IMR-90 (cell line): ENCODE data around the gene SOS1. TPM values are rescaled to one million over a fixed set of nuclear protein-coding genes. Genes with fewer than 3 reads are reported as not detected.

Experiments
- ATAC-seq: fragments of 200-7000 bp; cut with Tn5 transposase; 2 replicates; pipeline ENCODE4 v1.9.1; 2020; ENCODE audit warnings: low read depth, mild to moderate bottlenecking, moderate library complexity
- BruUV-seq: library from RNA; stranded (reverse); fragments of 400-500 nt; replicated peaks from 2 replicates; lab custom pipeline; 2021; lab: Mats Ljungman, UMichigan
- CTCF ChIA-PET: fragments of 300-600 bp; formaldehyde crosslinking; extraction: SDS; loops from one replicate; lab custom pipeline; 2021; ENCODE audit warnings: antibody characterized with exemption; lab: Yijun Ruan, JAX
- POLR2A ChIA-PET: fragments of 300-600 bp; sonication (Branson Sonifier 250); formaldehyde crosslinking; loops from one replicate; lab custom pipeline; 2022; ENCODE audit warnings: antibody characterized with exemption; ENCODE audit not compliant: unreplicated experiment; lab: Charles Lee
- DNase-seq: peaks from one replicate; pipeline ENCODE4 v3.0.0; 2013
- H2AFZ ChIP-seq: replicated peaks from 2 replicates; pipeline ENCODE3; 2013; ENCODE audit warnings: low read length, mild to moderate bottlenecking; ENCODE audit not compliant: poor library complexity
- H2AK5ac ChIP-seq: 2 replicates; pipeline ENCODE4 v1.6.1; 2013; ENCODE audit warnings: low read depth, low read length, inconsistent platforms
- H2AK9ac ChIP-seq: replicated peaks from 2 replicates; pipeline ENCODE3; 2013; ENCODE audit warnings: mild to moderate bottlenecking, low read depth, low read length, moderate library complexity; ENCODE audit not compliant: poor library complexity
- H2BK120ac ChIP-seq: 2 replicates; pipeline ENCODE4 v1.6.1; 2013; ENCODE audit warnings: low read depth, low read length, inconsistent platforms
- H2BK15ac ChIP-seq: 3 replicates; pipeline ENCODE4 v1.6.1; 2013; ENCODE audit warnings: low read depth, low read length, inconsistent platforms
- H2BK20ac ChIP-seq: 2 replicates; pipeline ENCODE4 v1.6.1; 2013; ENCODE audit warnings: low read depth, mild to moderate bottlenecking, inconsistent platforms, low read length, moderate library complexity
- H2BK5ac ChIP-seq: 2 replicates; pipeline ENCODE4 v1.6.1; 2013; ENCODE audit warnings: mild to moderate bottlenecking, low read depth, low read length, inconsistent platforms; ENCODE audit not compliant: poor library complexity, severe bottlenecking
- H3K14ac ChIP-seq: replicated peaks from 2 replicates; pipeline ENCODE4 v1.6.1; 2013; ENCODE audit warnings: low read depth, low read length, inconsistent platforms
- H3K18ac ChIP-seq: 2 replicates; pipeline ENCODE4 v1.6.1; 2013; ENCODE audit warnings: low read depth, low read length, control low read depth
- H3K23ac ChIP-seq: 2 replicates; pipeline ENCODE4 v1.6.1; 2013; ENCODE audit warnings: low read depth, low read length, inconsistent platforms
- H3K27ac ChIP-seq: 2 replicates; pipeline ENCODE4 v1.5.1; 2013; ENCODE audit warnings: mild to moderate bottlenecking, control low read depth, low read length; ENCODE audit not compliant: insufficient read depth
- H3K27me3 ChIP-seq: 2 replicates; pipeline ENCODE4 v1.6.1; 2013; ENCODE audit warnings: low read length; ENCODE audit not compliant: control insufficient read depth, insufficient read depth
- H3K36me3 ChIP-seq: 2 replicates; pipeline ENCODE4 v1.6.1; 2013; ENCODE audit warnings: low read length, mixed read lengths; ENCODE audit not compliant: control insufficient read depth, insufficient read depth
- H3K4ac ChIP-seq: 2 replicates; pipeline ENCODE4 v1.6.1; 2013; ENCODE audit warnings: low read depth, low read length, inconsistent platforms
- H3K4me1 ChIP-seq: 2 replicates; pipeline ENCODE4 v1.6.1; 2013; ENCODE audit warnings: low read length, mixed read lengths; ENCODE audit not compliant: control insufficient read depth, insufficient read depth
- H3K4me2 ChIP-seq: 2 replicates; pipeline ENCODE4 v1.6.1; 2013; ENCODE audit warnings: low read depth, mild to moderate bottlenecking, control low read depth, low read length, moderate library complexity
- H3K4me3 ChIP-seq: 2 replicates; pipeline ENCODE4 v1.5.1; 2013; ENCODE audit warnings: low read depth, mild to moderate bottlenecking, control low read depth, low read length, moderate library complexity; ENCODE audit not compliant: insufficient read depth
- H3K56ac ChIP-seq: 2 replicates; pipeline ENCODE4 v1.6.1; 2013; ENCODE audit warnings: low read length, inconsistent platforms; ENCODE audit not compliant: insufficient read depth; ENCODE audit errors: extremely low read depth
- H3K79me1 ChIP-seq, 2 experiments: 2 replicates each; pipeline ENCODE4 v1.6.1; 2013; ENCODE audit warnings: low read length in 2 of 2, inconsistent platforms in 1 of 2, low read depth in 1 of 2
- H3K9ac ChIP-seq: 2 replicates; pipeline ENCODE4 v1.6.1; 2013; ENCODE audit warnings: low read depth, low read length, control low read depth
- H3K9me1 ChIP-seq: 2 replicates; pipeline ENCODE4 v1.6.1; 2013; ENCODE audit warnings: low read length, inconsistent platforms; ENCODE audit not compliant: insufficient read depth
- H3K9me3 ChIP-seq: 2 replicates; pipeline ENCODE4 v1.6.1; 2013; ENCODE audit warnings: low read length; ENCODE audit not compliant: control insufficient read depth, insufficient read depth
- H4K20me1 ChIP-seq: 2 replicates; pipeline ENCODE4 v1.6.1; 2013; ENCODE audit warnings: low read length, inconsistent platforms; ENCODE audit not compliant: insufficient read depth
- H4K5ac ChIP-seq: 2 replicates; pipeline ENCODE4 v1.6.1; 2013; ENCODE audit warnings: mild to moderate bottlenecking, low read depth, low read length, control low read depth
- H4K8ac ChIP-seq, 2 experiments: 2 replicates each; pipeline ENCODE4 v1.6.1; 2013; ENCODE audit warnings: low read depth in 2 of 2, low read length in 2 of 2, control low read depth in 1 of 2, inconsistent platforms in 1 of 2
- H4K91ac ChIP-seq: 2 replicates; pipeline ENCODE4 v1.6.1; 2013; ENCODE audit warnings: low read depth, low read length, inconsistent platforms; ENCODE audit not compliant: insufficient read depth
- BHLHE40 ChIP-seq: fragments of 150-350 bp; IDR thresholded peaks from 2 replicates; pipeline ENCODE4 v1.6.1; 2016; ENCODE audit warnings: mild to moderate bottlenecking, low read depth, low read length
- CEBPB ChIP-seq: IDR thresholded peaks from 2 replicates; pipeline ENCODE4 v1.6.1; 2012; ENCODE audit warnings: low read depth, low read length, improper control_type of control experiment
- CTCF ChIP-seq: conservative IDR thresholded peaks from 2 replicates; pipeline ENCODE4 v1.5.1; 2012; ENCODE audit warnings: mild to moderate bottlenecking, low read depth, low read length, improper control_type of control experiment
- ELK1 ChIP-seq: fragments of 150-350 bp; IDR thresholded peaks from 2 replicates; pipeline ENCODE4 v1.6.1; 2016; ENCODE audit warnings: low read depth, mild to moderate bottlenecking, low read length, moderate library complexity, borderline replicate concordance
- FOS ChIP-seq: fragments of 150-350 bp; IDR thresholded peaks from 2 replicates; pipeline ENCODE4 v1.6.1; 2016; ENCODE audit warnings: low read depth, low read length
- MAZ ChIP-seq: IDR thresholded peaks from 2 replicates; pipeline ENCODE4 v1.6.1; 2012; ENCODE audit warnings: low read depth, mild to moderate bottlenecking, low read length, improper control_type of control experiment, moderate library complexity, borderline replicate concordance
- MXI1 ChIP-seq: IDR thresholded peaks from 2 replicates; pipeline ENCODE4 v1.6.1; 2012; ENCODE audit warnings: low read depth, mild to moderate bottlenecking, low read length, moderate library complexity, borderline replicate concordance
- NFE2L2 ChIP-seq: fragments of 150-350 bp; IDR thresholded peaks from 2 replicates; pipeline ENCODE4 v1.6.1; 2016; ENCODE audit warnings: low read depth, mild to moderate bottlenecking, low read length
- POLR2A ChIP-seq: IDR thresholded peaks from 2 replicates; pipeline ENCODE4 v1.6.1; 2012; ENCODE audit warnings: mild to moderate bottlenecking, low read depth, low read length
- RAD21 ChIP-seq: IDR thresholded peaks from 2 replicates; pipeline ENCODE4 v1.6.1; 2012; ENCODE audit warnings: low read length, improper control_type of control experiment
- RCOR1 ChIP-seq: IDR thresholded peaks from 2 replicates; pipeline ENCODE4 v1.6.1; 2012; ENCODE audit warnings: mild to moderate bottlenecking, low read length, improper control_type of control experiment; ENCODE audit not compliant: insufficient replicate concordance
- RFX5 ChIP-seq: IDR thresholded peaks from 2 replicates; pipeline ENCODE4 v1.8.0; 2012; ENCODE audit warnings: low read depth, mild to moderate bottlenecking, low read length, moderate library complexity
- SMC3 ChIP-seq: fragments of 150-350 bp; IDR thresholded peaks from 2 replicates; pipeline ENCODE4 v1.6.1; 2016; ENCODE audit warnings: low read depth, mild to moderate bottlenecking, antibody characterized with exemption, low read length, moderate library complexity
- USF2 ChIP-seq: fragments of 150-350 bp; IDR thresholded peaks from 2 replicates; pipeline ENCODE4 v1.6.1; 2017; ENCODE audit warnings: mild to moderate bottlenecking, antibody characterized with exemption, low read length, low read depth
- WGBS, 2 experiments: methylation state at CpG; one replicate each; pipeline versions ENCODE4 v1.1.5 to v1.1.7; 2013; ENCODE audit warnings: missing lambda C conversion rate in 2 of 2; ENCODE audit not compliant: insufficient read length in 1 of 2; ENCODE audit errors: extremely low coverage in 2 of 2; 5-methylcytosine and 5-hydroxymethylcytosine counted together
- dilution Hi-C: fragments of 300-500 bp; cut with HindIII; formaldehyde crosslinking; loops from one replicate; pipeline ENCODE4 v1.14.3; 2018; ENCODE audit warnings: low sequenced_read_pairs; ENCODE audit not compliant: unreplicated experiment
- in situ Hi-C: fragments of 300-500 bp; cut with MboI; formaldehyde crosslinking; loops from 3 replicates; pipeline ENCODE4 v1.14.3; 2019; ENCODE audit warnings: low sequenced_read_pairs, inconsistent platforms, mixed read lengths
- intact Hi-C: fragments of 100-400 bp; cut with micrococcal nuclease; formaldehyde crosslinking; loops from 2 replicates; pipeline ENCODE4 v1.10.0; 2022
- polyA plus RNA-seq, 3 experiments: library from polyadenylated mRNA; depleted of rRNA; stranded (reverse); fragments of >200 nt; gene quantifications; 2 replicates each; pipeline ENCODE4 v1.2.3, GENCODE V29; 2012; ENCODE audit warnings: low replicate concordance in 1 of 3
- total RNA-seq: library from RNA; depleted of rRNA; stranded (reverse); fragments of >200 nt; gene quantifications from 2 replicates; pipeline ENCODE4 v1.2.3, GENCODE V29; 2012

The SOS1 gene
- total and polyA plus RNA-seq, 2 of the 4 experiments (the other 2 are of a cell fraction): 8.2 to 11.2 TPM

GRCh38 chr2:39154944-39155343 lies 34.1 kb upstream of the SOS1 start:
- Histone ChIP-seq H3K14ac (no peak overlapping the region), H2BK15ac (no peak overlapping the region), H3K23ac (no peak overlapping the region), H3K4me1 (no peaks in the 10 kb centered on the region; the same call in 1 of the 2 replicates), H3K9ac (no peak overlapping the region), H2AK5ac (no peak overlapping the region), H2AFZ (no peak overlapping the region), H4K5ac (no peak overlapping the region), H3K4me3 (no peak overlapping the region), H4K8ac (no peak overlapping the region), H4K20me1 (no peaks in the 10 kb centered on the region), H4K91ac (no peak overlapping the region), H2BK5ac (no peak overlapping the region), H3K36me3 (no peaks in the 10 kb centered on the region), H2BK20ac (no peak overlapping the region), H3K27me3 (no peaks in the 10 kb centered on the region), H3K4ac (no peak overlapping the region), H3K9me3 (no peaks in the 10 kb centered on the region), H3K27ac (no peak overlapping the region), H2AK9ac (no peak overlapping the region), H3K4me2 (no peak overlapping the region), H3K56ac (no peak overlapping the region), H2BK120ac (no peak overlapping the region), H3K79me1 (no peaks in the 10 kb centered on the region), H3K18ac (no peak overlapping the region), H3K9me1 (no peaks in the 10 kb centered on the region; the same call in 1 of the 2 replicates)
- ChIA-PET CTCF (no interaction called here), POLR2A (no interaction called here)
- ATAC-seq: no peak
- TF ChIP-seq MAZ (no peak), RCOR1 (no peak), RAD21 (no peak), USF2 (no peak), ELK1 (no peak), RFX5 (no peak), BHLHE40 (no peak), FOS (no peak), SMC3 (no peak), NFE2L2 (no peak), POLR2A (no peak), CTCF (no peak), CEBPB (no peak), MXI1 (no peak)
- dilution Hi-C loops: no loop called here
- intact Hi-C loops: no loop called here
- no CpG with 5 or more reads among the region's 3 CpGs for WGBS, 2 experiments
- no peak for DNase-seq
- in situ Hi-C loops: no loop called here
- no TSS peak for BruUV-seq
